ENCODE results near the gene MCRIP1. TPM values are rescaled to one million over a fixed set of nuclear protein-coding genes. Genes with fewer than 3 reads are reported as not detected.
A peak's percentile ranks its signal among the peaks of the same experiment; 100 is the strongest.

Gene MCRIP1
- total and polyA plus RNA-seq, 7 donors, result 37.0 to 129 (median 116) TPM

GRCh38 chr17:81865733-81866439 lies 32.8 kb upstream of the MCRIP1 start:
- intact Hi-C loops (cut with DNase I), result no loop called here
- TF ChIP-seq POLR2AphosphoS5 (IDR thresholded peaks at IDR 0.05) (peak in 2 of 4 donors; percentile 27 to 41), POLR2A (IDR thresholded peaks at IDR 0.05) (peak in 1 of 2 donors; percentile 51), EP300 (IDR thresholded peaks at IDR 0.05) (no peak)
- Histone ChIP-seq H3K36me3 (peaks cover 8 to 39% (median 18%) of the 10 kb centered on the region in 4 donors), H3K27ac (peak overlapping the region in 2 of 4 donors; percentile 2 to 99), H3K9me3 (no peaks in the 10 kb centered on the region), H3K27me3 (no peaks in the 10 kb centered on the region), H3K4me3 (no peak overlapping the region), H3K4me1 (peaks cover 0 to 73% (median 57%) of the 10 kb centered on the region in 4 donors)
- 22 to 74% methylated on average over 18 of the region's 18 CpGs for WGBS, 2 donors
- no peak for DNase-seq

GRCh38 chr17:81865358-81865732 lies 32.3 kb upstream of the MCRIP1 start:
- Histone ChIP-seq H3K27ac (peak overlapping the region in 2 of 4 donors; percentile 2 to 99), H3K4me1 (peaks cover 0 to 70% (median 55%) of the 10 kb centered on the region in 4 donors), H3K36me3 (peaks cover 8 to 39% (median 18%) of the 10 kb centered on the region in 4 donors), H3K4me3 (no peak overlapping the region), H3K9me3 (no peaks in the 10 kb centered on the region), H3K27me3 (no peaks in the 10 kb centered on the region)
- 62 to 89% methylated on average over 8 of the region's 8 CpGs for WGBS, 2 donors
- intact Hi-C loops (cut with DNase I), result no loop called here
- TF ChIP-seq EP300 (IDR thresholded peaks at IDR 0.05) (no peak), POLR2AphosphoS5 (IDR thresholded peaks at IDR 0.05) (no peak)
- DNase-seq, result no peak

- Histone ChIP-seq H3K4me3 (no peak overlapping the region), H3K4me1 (peaks cover 0 to 67% (median 51%) of the 10 kb centered on the region in 4 donors), H3K9me3 (no peaks in the 10 kb centered on the region), H3K36me3 (peaks cover 8 to 36% (median 11%) of the 10 kb centered on the region in 4 donors), H3K27me3 (no peaks in the 10 kb centered on the region), H3K27ac (peak overlapping the region in 1 of 4 donors; percentile 19)
- intact Hi-C loops (cut with DNase I), result loop anchor here (5.0 kb wide), 1 partner anchor 42 kb away; no protein-coding TSS in a partner anchor
- no peak for DNase-seq
- no peak for TF ChIP-seq CTCF (IDR thresholded peaks at IDR 0.05)
- no peak for TF ChIP-seq POLR2AphosphoS5 (IDR thresholded peaks at IDR 0.05)
- no peak for TF ChIP-seq POLR2A (IDR thresholded peaks at IDR 0.05)
- TF ChIP-seq EP300 (IDR thresholded peaks at IDR 0.05), result no peak
- 75 to 85% methylated on average over 9 of the region's 9 CpGs for WGBS, 2 donors
These were observed 31.0 kb upstream of the MCRIP1 start for GRCh38 chr17:81863833-81864768.

GRCh38 chr17:81863123-81863675 lies 30.1 kb upstream of the MCRIP1 start:
- no peak for TF ChIP-seq POLR2A (IDR thresholded peaks at IDR 0.05)
- Histone ChIP-seq H3K36me3 (peaks cover under 1 to 36% (median 2%) of the 10 kb centered on the region in 4 donors), H3K27ac (no peak overlapping the region), H3K27me3 (no peaks in the 10 kb centered on the region), H3K4me3 (no peak overlapping the region), H3K9me3 (no peaks in the 10 kb centered on the region), H3K4me1 (peaks cover 0 to 67% (median 51%) of the 10 kb centered on the region in 4 donors)
- WGBS, 2 donors, result 80 to 90% methylated on average over 6 of the region's 6 CpGs
- intact Hi-C loops (cut with DNase I), result loop anchor here (5.0 kb wide), 1 partner anchor 41 kb away; no protein-coding TSS in a partner anchor
- DNase-seq, result no peak

- WGBS, 2 donors, result 0% methylated on average over 74 of the region's 74 CpGs
These were observed 27.9 kb upstream of the MCRIP1 start for GRCh38 chr17:81860756-81861568.

More at GRCh38 chr17:81860756-81861568, 27.9 kb upstream of the MCRIP1 start:
- Histone ChIP-seq H3K36me3 (peaks cover 0 to 51% (median 9%) of the 10 kb centered on the region in 4 donors), H3K27ac (peak overlapping the region; percentile 94 to 99 (median 96)), H3K4me3 (peak overlapping the region; percentile 75 to 95 (median 89)), H3K27me3 (no peaks in the 10 kb centered on the region), H3K9me3 (no peaks in the 10 kb centered on the region), H3K4me1 (peaks cover 0 to 60% (median 35%) of the 10 kb centered on the region in 4 donors)
- TF ChIP-seq POLR2A (IDR thresholded peaks at IDR 0.05) (peak; percentile 95 to 99), EP300 (IDR thresholded peaks at IDR 0.05) (peak in 2 of 4 donors; percentile 51 to 54), CTCF (IDR thresholded peaks at IDR 0.05) (peak in 1 of 4 experiments; percentile 19), POLR2AphosphoS5 (IDR thresholded peaks at IDR 0.05) (peak; percentile 100)
- peak; percentile 100 for DNase-seq
- intact Hi-C loops (cut with DNase I), result loop anchor here (5.0 kb wide), 1 partner anchor 39 kb away; no protein-coding TSS in a partner anchor
